Keratinocyte (primary cell): ENCODE data around the gene SLC38A3. TPM values are rescaled to one million over a fixed set of nuclear protein-coding genes. Genes with fewer than 3 reads are reported as not detected.

Experiments used
- DNase-seq: peaks from one replicate; pipeline ENCODE4 v3.0.0-alpha.2; 2011; ENCODE audit warnings: low read depth, missing footprints, low spot score
- FAIRE-seq: peaks from 2 replicates; lab custom pipeline; 2011; peaks lifted over from hg19 to GRCh38; lab: Jason Lieb, UNC
- H2AFZ ChIP-seq: 2 replicates; pipeline ENCODE4 v1.6.0; 2012; ENCODE audit warnings: low read length, control low read depth, inconsistent platforms; ENCODE audit not compliant: control insufficient read depth
- H3K27ac ChIP-seq: 2 replicates; pipeline ENCODE4 v1.5.1; 2011; ENCODE audit warnings: low read length; ENCODE audit not compliant: control insufficient read depth, insufficient read depth
- H3K27me3 ChIP-seq: 3 replicates; pipeline ENCODE4 v1.6.0; 2011; ENCODE audit warnings: low read length; ENCODE audit not compliant: control insufficient read depth, insufficient read depth; ENCODE audit errors: extremely low read depth
- H3K36me3 ChIP-seq, 2 experiments: 2 replicates in 1 of 2; 3 replicates in 1 of 2; pipeline ENCODE4 v1.5.1; 2011; ENCODE audit warnings: low read length in 2 of 2, mild to moderate bottlenecking in 1 of 2; ENCODE audit not compliant: control insufficient read depth in 2 of 2, insufficient read depth in 2 of 2; ENCODE audit errors: extremely low read depth in 1 of 2
- H3K4me1 ChIP-seq: 3 replicates; pipeline ENCODE4 v1.5.1; 2011; ENCODE audit warnings: low read length; ENCODE audit not compliant: control insufficient read depth, insufficient read depth; ENCODE audit errors: extremely low read depth
- H3K4me2 ChIP-seq: 3 replicates; pipeline ENCODE4 v1.6.0; 2011; ENCODE audit warnings: low read depth, low read length; ENCODE audit not compliant: control insufficient read depth, insufficient read depth; ENCODE audit errors: extremely low read depth
- H3K4me3 ChIP-seq, 3 experiments: fragments of 200-600 bp in 1 of 3; sonication (generic) in 1 of 3; 2 replicates in 2 of 3; 3 replicates in 1 of 3; pipeline ENCODE4 v1.5.1; 2011 to 2016; ENCODE audit warnings: low read length in 3 of 3, mild to moderate bottlenecking in 3 of 3, control low read depth in 2 of 3, inconsistent platforms in 1 of 3, low read depth in 1 of 3, mixed read lengths in 1 of 3, mixed run types in 1 of 3, moderate library complexity in 1 of 3; ENCODE audit not compliant: control insufficient read depth in 2 of 3, insufficient read depth in 2 of 3; ENCODE audit errors: extremely low read depth in 1 of 3
- H3K79me2 ChIP-seq: 2 replicates; pipeline ENCODE4 v1.6.0; 2012; ENCODE audit warnings: low read length; ENCODE audit not compliant: control insufficient read depth, insufficient read depth
- H3K9ac ChIP-seq: 3 replicates; pipeline ENCODE4 v1.6.0; 2011; ENCODE audit warnings: low read length; ENCODE audit not compliant: control insufficient read depth, insufficient read depth; ENCODE audit errors: extremely low read depth
- H3K9me1 ChIP-seq: 3 replicates; pipeline ENCODE4 v1.6.0; 2011; ENCODE audit warnings: low read length; ENCODE audit not compliant: control insufficient read depth, insufficient read depth; ENCODE audit errors: extremely low read depth
- H3K9me3 ChIP-seq: 2 replicates; pipeline ENCODE4 v1.5.1; 2012; ENCODE audit warnings: low read depth, low read length; ENCODE audit not compliant: control insufficient read depth
- H4K20me1 ChIP-seq: 3 replicates; pipeline ENCODE4 v1.6.0; 2011; ENCODE audit warnings: low read length; ENCODE audit not compliant: control insufficient read depth, insufficient read depth; ENCODE audit errors: extremely low read depth
- EZH2 ChIP-seq: IDR thresholded peaks from one replicate; pipeline ENCODE4 v1.6.1; 2012; ENCODE audit warnings: inconsistent platforms, mild to moderate bottlenecking, low read length, moderate library complexity
- dilution Hi-C: fragments of 300-500 bp; cut with MboI; formaldehyde crosslinking; loops from one replicate; pipeline ENCODE4 v1.7.0; 2020; ENCODE audit warnings: low sequenced_read_pairs; ENCODE audit not compliant: extremely low pct_ligation_motif_present
- polyA plus RNA-seq, 5 experiments: library from polyadenylated mRNA; depleted of rRNA in 3 of 5; stranded (reverse) in 3 of 5; stranded (forward) in 1 of 5; unstranded in 1 of 5; fragments of >200 nt; gene quantifications; 1 replicate in 1 of 5; 2 replicates in 3 of 5; 3 replicates in 1 of 5; pipeline versions ENCODE4 v1.2.1 to v1.2.3, GENCODE V29; 2011 to 2012; ENCODE audit warnings: missing spikeins in 2 of 5, low read depth in 1 of 5, low replicate concordance in 1 of 5
- TF ChIP-seq, protein P1 (sequence below), 3 experiments: IDR thresholded peaks in 1 of 3; conservative IDR thresholded peaks in 1 of 3; optimal IDR thresholded peaks in 1 of 3; 2 replicates in 2 of 3; 3 replicates in 1 of 3; pipeline versions ENCODE3 to v1.5.1; 2011; ENCODE audit warnings: low read length in 3 of 3, mild to moderate bottlenecking in 3 of 3, moderate library complexity in 2 of 3, control low read depth in 1 of 3, inconsistent platforms in 1 of 3; ENCODE audit not compliant: insufficient read depth in 2 of 3; ENCODE audit errors: extremely low read depth in 1 of 3

The SLC38A3 gene
- polyA plus RNA-seq, 1 donor (not counting 4 experiments of a cell fraction or from before 2014, with no cell fraction given) = not detected

GRCh38 chr3:50263478-50264382 is 58.7 kb downstream of the SLC38A3 start:
- peaks cover 3% of the 10 kb centered on the region for H3K27me3 ChIP-seq
- DNase-seq (no peak), FAIRE-seq (no peak)
- H3K79me2 ChIP-seq = no peaks in the 10 kb centered on the region
- peaks cover 27% of the 10 kb centered on the region for H3K4me1 ChIP-seq
- H3K4me2 ChIP-seq = no peak overlapping the region
- peaks cover 2% of the 10 kb centered on the region for H3K9me1 ChIP-seq
- H3K36me3 ChIP-seq = no peaks in the 10 kb centered on the region
- TF ChIP-seq, protein P1, sequence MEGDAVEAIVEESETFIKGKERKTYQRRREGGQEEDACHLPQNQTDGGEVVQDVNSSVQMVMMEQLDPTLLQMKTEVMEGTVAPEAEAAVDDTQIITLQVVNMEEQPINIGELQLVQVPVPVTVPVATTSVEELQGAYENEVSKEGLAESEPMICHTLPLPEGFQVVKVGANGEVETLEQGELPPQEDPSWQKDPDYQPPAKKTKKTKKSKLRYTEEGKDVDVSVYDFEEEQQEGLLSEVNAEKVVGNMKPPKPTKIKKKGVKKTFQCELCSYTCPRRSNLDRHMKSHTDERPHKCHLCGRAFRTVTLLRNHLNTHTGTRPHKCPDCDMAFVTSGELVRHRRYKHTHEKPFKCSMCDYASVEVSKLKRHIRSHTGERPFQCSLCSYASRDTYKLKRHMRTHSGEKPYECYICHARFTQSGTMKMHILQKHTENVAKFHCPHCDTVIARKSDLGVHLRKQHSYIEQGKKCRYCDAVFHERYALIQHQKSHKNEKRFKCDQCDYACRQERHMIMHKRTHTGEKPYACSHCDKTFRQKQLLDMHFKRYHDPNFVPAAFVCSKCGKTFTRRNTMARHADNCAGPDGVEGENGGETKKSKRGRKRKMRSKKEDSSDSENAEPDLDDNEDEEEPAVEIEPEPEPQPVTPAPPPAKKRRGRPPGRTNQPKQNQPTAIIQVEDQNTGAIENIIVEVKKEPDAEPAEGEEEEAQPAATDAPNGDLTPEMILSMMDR (optimal IDR thresholded peaks at IDR 0.05 in 1 of 3, IDR thresholded peaks at IDR 0.05 in 1 of 3, conservative IDR thresholded peaks at IDR 0.05 in 1 of 3; ENCODE audit: extremely low read depth in 1 of 3, insufficient read depth in 2 of 3, low read length in 3 of 3) = no peak
- TF ChIP-seq EZH2 = no peak
- H4K20me1 ChIP-seq = no peaks in the 10 kb centered on the region
- H2AFZ ChIP-seq = no peak overlapping the region
- dilution Hi-C loops = no loop called here
- H3K9ac ChIP-seq = no peak overlapping the region
- H3K27ac ChIP-seq = no peak overlapping the region
- H3K9me3 ChIP-seq = no peaks in the 10 kb centered on the region
- no peak overlapping the region for H3K4me3 ChIP-seq

GRCh38 chr3:50264383-50264963 is 59.4 kb downstream of the SLC38A3 start:
- DNase-seq (no peak), FAIRE-seq (no peak)
- Histone ChIP-seq H3K9ac (no peak overlapping the region), H3K4me3 (no peak overlapping the region), H3K9me3 (no peaks in the 10 kb centered on the region), H3K27ac (no peak overlapping the region), H4K20me1 (no peaks in the 10 kb centered on the region), H3K27me3 (peaks cover 3% of the 10 kb centered on the region), H3K4me2 (no peak overlapping the region), H3K4me1 (peaks cover 29% of the 10 kb centered on the region), H3K36me3 (no peaks in the 10 kb centered on the region), H3K79me2 (no peaks in the 10 kb centered on the region), H3K9me1 (peaks cover 2% of the 10 kb centered on the region), H2AFZ (no peak overlapping the region)
- dilution Hi-C loops = no loop called here
- no peak for TF ChIP-seq EZH2
- TF ChIP-seq, protein P1 (optimal IDR thresholded peaks at IDR 0.05 in 1 of 3, IDR thresholded peaks at IDR 0.05 in 1 of 3, conservative IDR thresholded peaks at IDR 0.05 in 1 of 3; ENCODE audit: extremely low read depth in 1 of 3, insufficient read depth in 2 of 3, low read length in 3 of 3) = no peak
